Osteocyte (in vitro differentiated cells): ENCODE results near the gene WDR88. TPM values are rescaled to one million over a fixed set of nuclear protein-coding genes. Genes with fewer than 3 reads are reported as not detected.

Source experiments
- DNase-seq: peaks from one replicate; pipeline ENCODE4 v3.0.0; 2021; ENCODE audit warnings: mixed read lengths; ENCODE audit not compliant: unreplicated experiment; ENCODE audit errors: extremely low spot score
- H3K27ac Mint-ChIP-seq: one replicate; pipeline ENCODE4 v1.8.0; 2021; ENCODE audit warnings: mild to moderate bottlenecking, mixed read lengths; ENCODE audit not compliant: unreplicated experiment
- H3K27me3 Mint-ChIP-seq: one replicate; pipeline ENCODE4 v1.8.0; 2021; ENCODE audit warnings: mixed read lengths; ENCODE audit not compliant: unreplicated experiment
- H3K36me3 Mint-ChIP-seq: one replicate; pipeline ENCODE4 v1.8.0; 2021; ENCODE audit warnings: mixed read lengths; ENCODE audit not compliant: unreplicated experiment
- H3K4me1 Mint-ChIP-seq: one replicate; pipeline ENCODE4 v1.8.0; 2021; ENCODE audit warnings: mixed read lengths; ENCODE audit not compliant: unreplicated experiment
- H3K4me3 Mint-ChIP-seq: one replicate; pipeline ENCODE4 v1.8.0; 2021; ENCODE audit warnings: mild to moderate bottlenecking, moderate library complexity, mixed read lengths; ENCODE audit not compliant: unreplicated experiment
- H3K9me3 Mint-ChIP-seq: one replicate; pipeline ENCODE4 v1.8.0; 2021; ENCODE audit warnings: mixed read lengths; ENCODE audit not compliant: unreplicated experiment
- CTCF ChIP-seq: fragments of 200-600 bp; sonication (generic); IDR thresholded peaks from 2 replicates; pipeline ENCODE4 v1.5.0; 2021; ENCODE audit warnings: antibody characterized with exemption, mild to moderate bottlenecking, moderate library complexity
- total RNA-seq: library from RNA; stranded (reverse); gene quantifications from 2 replicates; pipeline ENCODE4 v1.2.1, GENCODE V29; 2021

WDR88 gene
- total RNA-seq, 1 donor from 2014 or later, result not detected

- H3K36me3 Mint-ChIP-seq, result no peaks in the 10 kb centered on the region
- no peak for TF ChIP-seq CTCF
- no peaks in the 10 kb centered on the region for H3K9me3 Mint-ChIP-seq
These were observed 83.7 kb downstream of the WDR88 start for GRCh38 chr19:33215438-33216197.

GRCh38 chr19:33216198-33216830 is 84.4 kb downstream of the WDR88 start:
- TF ChIP-seq CTCF, result no peak
- Mint-ChIP-seq H3K4me1 (no peaks in the 10 kb centered on the region), H3K27me3 (peaks cover 11% of the 10 kb centered on the region), H3K27ac (no peak overlapping the region), H3K4me3 (no peak overlapping the region), H3K9me3 (no peaks in the 10 kb centered on the region), H3K36me3 (no peaks in the 10 kb centered on the region)
- no peak for DNase-seq

More at GRCh38 chr19:33215438-33216197, 83.7 kb downstream of the WDR88 start:
- no peak overlapping the region for H3K4me3 Mint-ChIP-seq
- no peak overlapping the region for H3K27ac Mint-ChIP-seq
- no peak for DNase-seq
- peaks cover 4% of the 10 kb centered on the region for H3K27me3 Mint-ChIP-seq
- no peaks in the 10 kb centered on the region for H3K4me1 Mint-ChIP-seq

GRCh38 chr19:33217881-33218280 is 86.0 kb downstream of the WDR88 start:
- Mint-ChIP-seq H3K4me3 (no peak overlapping the region), H3K27me3 (peaks cover 16% of the 10 kb centered on the region), H3K36me3 (no peaks in the 10 kb centered on the region), H3K4me1 (no peaks in the 10 kb centered on the region), H3K9me3 (no peaks in the 10 kb centered on the region), H3K27ac (no peak overlapping the region)
- no peak for TF ChIP-seq CTCF
- no peak for DNase-seq

- no peak for TF ChIP-seq CTCF
- H3K36me3 Mint-ChIP-seq, result no peaks in the 10 kb centered on the region
- no peak for DNase-seq
- H3K4me3 Mint-ChIP-seq, result no peak overlapping the region
- no peaks in the 10 kb centered on the region for H3K9me3 Mint-ChIP-seq
- no peaks in the 10 kb centered on the region for H3K4me1 Mint-ChIP-seq
- peaks cover 27% of the 10 kb centered on the region for H3K27me3 Mint-ChIP-seq
- H3K27ac Mint-ChIP-seq, result no peak overlapping the region
These were observed 87.4 kb downstream of the WDR88 start for GRCh38 chr19:33219261-33219815.

GRCh38 chr19:33220115-33220514 is 88.2 kb downstream of the WDR88 start:
- Mint-ChIP-seq H3K27ac (no peak overlapping the region), H3K4me1 (no peaks in the 10 kb centered on the region)
- TF ChIP-seq CTCF, result no peak

More at GRCh38 chr19:33220115-33220514, 88.2 kb downstream of the WDR88 start:
- DNase-seq, result no peak
- Mint-ChIP-seq H3K4me3 (no peak overlapping the region), H3K27me3 (peaks cover 35% of the 10 kb centered on the region), H3K36me3 (no peaks in the 10 kb centered on the region), H3K9me3 (no peaks in the 10 kb centered on the region)
